Measurements from ENCODE around the gene TSC22D1.

The TSC22D1 gene

GRCh38 chr13:44400736-44401135 is 175.4 kb downstream of the TSC22D1 start:
- no peak for DNase-seq

- no peak for DNase-seq
Observed at GRCh38 chr13:44399074-44399473, 177.1 kb downstream of the TSC22D1 start.

- no peak for DNase-seq
Observed at GRCh38 chr13:44398606-44399005, 177.5 kb downstream of the TSC22D1 start.

- DNase-seq = no peak
Observed at GRCh38 chr13:44397766-44398223, 178.3 kb downstream of the TSC22D1 start.

- no peak for DNase-seq
Observed at GRCh38 chr13:44396701-44397580, 179.2 kb downstream of the TSC22D1 start.

- DNase-seq = no peak
Observed at GRCh38 chr13:44395976-44396694, 180.0 kb downstream of the TSC22D1 start.

- DNase-seq = no peak
Observed at GRCh38 chr13:44394658-44395057, 181.5 kb downstream of the TSC22D1 start.

GRCh38 chr13:44393391-44393790 is 182.7 kb downstream of the TSC22D1 start:
- DNase-seq = no peak

- no peak for DNase-seq
Observed at GRCh38 chr13:44389876-44390275, 186.3 kb downstream of the TSC22D1 start.

GRCh38 chr13:44389060-44389666 is 187.0 kb downstream of the TSC22D1 start:
- no peak for DNase-seq

GRCh38 chr13:44388427-44389059 is 187.6 kb downstream of the TSC22D1 start:
- DNase-seq = no peak

GRCh38 chr13:44386913-44387556 is 189.1 kb downstream of the TSC22D1 start:
- DNase-seq = no peak

- no peak for DNase-seq
Observed at GRCh38 chr13:44385847-44386246, 190.3 kb downstream of the TSC22D1 start.

GRCh38 chr13:44385401-44385800 is 190.7 kb downstream of the TSC22D1 start:
- DNase-seq = no peak

- no peak for DNase-seq
Observed at GRCh38 chr13:44384778-44385177, 191.4 kb downstream of the TSC22D1 start.

- no peak for DNase-seq
Observed at GRCh38 chr13:44383945-44384344, 192.2 kb downstream of the TSC22D1 start.

GRCh38 chr13:44382635-44383145 is 193.4 kb downstream of the TSC22D1 start:
- DNase-seq = no peak
